ENCODE results near the gene P2RY8.

- TF ChIP-seq CTCF (IDR thresholded peaks at IDR 0.05) (no peak), POLR2A (IDR thresholded peaks at IDR 0.05) (no peak)
Measured at GRCh38 chrX:1484638-1485019, 52.4 kb downstream of the P2RY8 start.
